OCI-LY7 (cell line): Measurements from ENCODE around the gene IGFBP2. TPM values are rescaled to one million over a fixed set of nuclear protein-coding genes. Genes with fewer than 3 reads are reported as not detected.

Source experiments
- BruUV-seq: library from RNA; stranded (reverse); fragments of 400-500 nt; replicated peaks from 2 replicates; lab custom pipeline; 2021; lab: Mats Ljungman, UMichigan
- CTCF ChIA-PET: fragments of 300-600 bp; sonication (Branson Sonifier 250); formaldehyde crosslinking; loops from one replicate; lab custom pipeline; 2022; ENCODE audit warnings: antibody characterized with exemption; ENCODE audit not compliant: unreplicated experiment; lab: Charles Lee
- POLR2A ChIA-PET: fragments of 300-600 bp; sonication (Branson Sonifier 250); formaldehyde crosslinking; loops from one replicate; lab custom pipeline; 2022; ENCODE audit warnings: antibody characterized with exemption; lab: Charles Lee
- DNase-seq: peaks from one replicate; pipeline ENCODE4 v3.0.0-alpha.2; 2015; ENCODE audit warnings: low spot score
- H2AFZ ChIP-seq: fragments of 200-600 bp; sonication (generic), shearing (Covaris generic); 2 replicates; pipeline ENCODE4 v1.6.1; 2014; ENCODE audit warnings: mild to moderate bottlenecking, antibody characterized with exemption, low read length, moderate library complexity
- H3K27ac ChIP-seq: fragments of 200-600 bp; sonication (generic); 2 replicates; pipeline ENCODE4 v1.5.1; 2014; ENCODE audit warnings: mixed run types, low read depth, mild to moderate bottlenecking, moderate library complexity, low read length, inconsistent platforms; ENCODE audit not compliant: poor library complexity, severe bottlenecking
- H3K36me3 ChIP-seq: fragments of 200-600 bp; sonication (generic); 2 replicates; pipeline ENCODE4 v1.6.1; 2014; ENCODE audit warnings: mild to moderate bottlenecking, antibody characterized with exemption, low read length, moderate library complexity, mixed read lengths; ENCODE audit not compliant: insufficient read depth
- H3K4me1 ChIP-seq: fragments of 200-600 bp; sonication (generic); 2 replicates; pipeline ENCODE4 v1.5.1; 2014; ENCODE audit warnings: mild to moderate bottlenecking, low read length; ENCODE audit not compliant: insufficient read depth, poor library complexity, severe bottlenecking
- H3K4me2 ChIP-seq: fragments of 200-600 bp; sonication (generic); 2 replicates; pipeline ENCODE4 v1.6.1; 2014; ENCODE audit warnings: mild to moderate bottlenecking, low read length
- H3K4me3 ChIP-seq: fragments of 200-600 bp; sonication (generic); 2 replicates; pipeline ENCODE4 v1.5.1; 2014; ENCODE audit warnings: mild to moderate bottlenecking, low read depth, low read length; ENCODE audit not compliant: poor library complexity, severe bottlenecking
- H3K79me2 ChIP-seq: fragments of 200-600 bp; sonication (generic); 2 replicates; pipeline ENCODE4 v1.6.1; 2016; ENCODE audit warnings: low read depth, mild to moderate bottlenecking, low read length, moderate library complexity, mixed read lengths; ENCODE audit not compliant: insufficient read depth
- H3K9me2 ChIP-seq: fragments of 200-600 bp; sonication (generic); 2 replicates; pipeline ENCODE4 v1.6.1; 2016; ENCODE audit warnings: mild to moderate bottlenecking, low read length, mixed read lengths; ENCODE audit not compliant: insufficient read depth
- H3K9me3 ChIP-seq: fragments of 200-600 bp; sonication (generic); 2 replicates; pipeline ENCODE4 v1.6.1; 2014; ENCODE audit warnings: mild to moderate bottlenecking, mixed run types, low read length, mixed read lengths
- H4K20me1 ChIP-seq: fragments of 200-600 bp; sonication (generic); 2 replicates; pipeline ENCODE4 v1.6.1; 2014; ENCODE audit warnings: mild to moderate bottlenecking, antibody characterized with exemption, low read length, moderate library complexity, mixed read lengths; ENCODE audit not compliant: insufficient read depth
- EZH2phosphoT487 ChIP-seq: fragments of 200-600 bp; sonication (generic); IDR thresholded peaks from 2 replicates; pipeline ENCODE4 v1.6.1; 2018; ENCODE audit warnings: low read depth, borderline replicate concordance, mild to moderate bottlenecking, mixed run types, antibody characterized with exemption, low read length, moderate library complexity, mixed read lengths
- intact Hi-C: fragments of 100-400 bp; cut with micrococcal nuclease; formaldehyde crosslinking; loops from one replicate; pipeline ENCODE4 v1.10.0; 2022; ENCODE audit not compliant: unreplicated experiment
- total RNA-seq, 2 experiments: library from RNA; depleted of rRNA in 1 of 2; stranded (reverse); fragments of >200 nt in 1 of 2; shearing (Covaris generic) in 1 of 2; gene quantifications; 2 replicates each; pipeline ENCODE4 v1.2.3, GENCODE V29; 2014 to 2022
- TF ChIP-seq, protein P1 (sequence below): fragments of 200-600 bp; sonication (generic); conservative IDR thresholded peaks from 2 replicates; pipeline ENCODE4 v1.5.1; 2014; ENCODE audit warnings: mild to moderate bottlenecking, antibody characterized with exemption, low read length, moderate library complexity, mixed read lengths

IGFBP2 gene
- total RNA-seq, 2 experiments from 2014 or later = 0.66 TPM; not detected in 1

- CTCF ChIA-PET = no interaction called here
- intact Hi-C loops = no loop called here
Observed at GRCh38 chr2:216657980-216658379, 24.8 kb downstream of the IGFBP2 start.

DNA sequence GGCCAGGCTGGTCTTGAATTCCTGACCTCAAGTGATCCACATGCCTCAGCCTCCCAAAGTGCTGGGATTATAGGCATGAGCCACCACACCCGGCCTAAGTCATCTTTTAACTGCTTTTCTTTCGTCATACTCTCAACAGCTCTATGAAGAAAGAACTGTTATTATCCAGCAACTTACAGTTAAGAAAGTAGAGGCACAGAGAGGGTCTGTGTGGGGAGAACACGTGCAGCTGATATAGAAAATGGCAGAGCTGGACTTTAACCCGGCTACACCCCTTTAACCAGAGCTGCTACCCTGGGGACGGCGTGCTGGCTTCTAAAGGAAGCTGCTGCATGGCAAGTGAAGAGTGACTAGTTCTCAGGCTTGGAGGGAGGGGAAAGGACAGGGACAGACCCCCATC, 25.5 kb downstream of the IGFBP2 start:
- ChIA-PET POLR2A (interaction anchor here (0.6 to 1.0 kb wide), 2 partner anchors 132 to 154 kb away, joined by 3 to 4 read pairs; no protein-coding TSS in a partner anchor), CTCF (no interaction called here)
- Histone ChIP-seq H3K4me3 (no peak overlapping the region), H3K9me3 (no peaks in the 10 kb centered on the region), H3K4me2 (no peak overlapping the region), H3K79me2 (no peaks in the 10 kb centered on the region), H3K36me3 (no peaks in the 10 kb centered on the region), H4K20me1 (no peaks in the 10 kb centered on the region), H3K9me2 (no peaks in the 10 kb centered on the region), H2AFZ (no peak overlapping the region), H3K4me1 (no peaks in the 10 kb centered on the region), H3K27ac (no peak overlapping the region)
- no peak for DNase-seq
- intact Hi-C loops = no loop called here
- no peak for TF ChIP-seq EZH2phosphoT487
- TF ChIP-seq, protein P1, sequence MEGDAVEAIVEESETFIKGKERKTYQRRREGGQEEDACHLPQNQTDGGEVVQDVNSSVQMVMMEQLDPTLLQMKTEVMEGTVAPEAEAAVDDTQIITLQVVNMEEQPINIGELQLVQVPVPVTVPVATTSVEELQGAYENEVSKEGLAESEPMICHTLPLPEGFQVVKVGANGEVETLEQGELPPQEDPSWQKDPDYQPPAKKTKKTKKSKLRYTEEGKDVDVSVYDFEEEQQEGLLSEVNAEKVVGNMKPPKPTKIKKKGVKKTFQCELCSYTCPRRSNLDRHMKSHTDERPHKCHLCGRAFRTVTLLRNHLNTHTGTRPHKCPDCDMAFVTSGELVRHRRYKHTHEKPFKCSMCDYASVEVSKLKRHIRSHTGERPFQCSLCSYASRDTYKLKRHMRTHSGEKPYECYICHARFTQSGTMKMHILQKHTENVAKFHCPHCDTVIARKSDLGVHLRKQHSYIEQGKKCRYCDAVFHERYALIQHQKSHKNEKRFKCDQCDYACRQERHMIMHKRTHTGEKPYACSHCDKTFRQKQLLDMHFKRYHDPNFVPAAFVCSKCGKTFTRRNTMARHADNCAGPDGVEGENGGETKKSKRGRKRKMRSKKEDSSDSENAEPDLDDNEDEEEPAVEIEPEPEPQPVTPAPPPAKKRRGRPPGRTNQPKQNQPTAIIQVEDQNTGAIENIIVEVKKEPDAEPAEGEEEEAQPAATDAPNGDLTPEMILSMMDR = no peak
- no TSS peak for BruUV-seq

More at GRCh38 chr2:216657980-216658379, 24.8 kb downstream of the IGFBP2 start:
- H3K4me1 ChIP-seq = no peaks in the 10 kb centered on the region
- no peaks in the 10 kb centered on the region for H3K79me2 ChIP-seq
- no peaks in the 10 kb centered on the region for H3K36me3 ChIP-seq
- DNase-seq = no peak
- no peak for TF ChIP-seq EZH2phosphoT487
- TF ChIP-seq, protein P1 = no peak
- H3K4me3 ChIP-seq = no peak overlapping the region
- H3K9me3 ChIP-seq = no peaks in the 10 kb centered on the region
- H3K9me2 ChIP-seq = no peaks in the 10 kb centered on the region
- no TSS peak for BruUV-seq
- no peak overlapping the region for H2AFZ ChIP-seq
- H3K27ac ChIP-seq = no peak overlapping the region
- H3K4me2 ChIP-seq = no peak overlapping the region
- H4K20me1 ChIP-seq = no peaks in the 10 kb centered on the region
- POLR2A ChIA-PET = interaction anchor here (1.0 kb wide), 1 partner anchor 132 kb away, joined by 3 read pairs; no protein-coding TSS in a partner anchor

- no peak overlapping the region for H3K27ac ChIP-seq
- no peak overlapping the region for H3K4me2 ChIP-seq
- H3K9me2 ChIP-seq = no peaks in the 10 kb centered on the region
- no peaks in the 10 kb centered on the region for H3K36me3 ChIP-seq
- TF ChIP-seq EZH2phosphoT487 = no peak
- TF ChIP-seq, protein P1 = no peak
- CTCF ChIA-PET = no interaction called here
- no peak for DNase-seq
- no peak overlapping the region for H2AFZ ChIP-seq
- H3K4me1 ChIP-seq = no peaks in the 10 kb centered on the region
- H3K9me3 ChIP-seq = no peaks in the 10 kb centered on the region
- H3K4me3 ChIP-seq = no peak overlapping the region
- no peaks in the 10 kb centered on the region for H4K20me1 ChIP-seq
- no peaks in the 10 kb centered on the region for H3K79me2 ChIP-seq
- POLR2A ChIA-PET = no interaction called here
- no TSS peak for BruUV-seq
- intact Hi-C loops = no loop called here
Observed at GRCh38 chr2:216659276-216659675, 26.1 kb downstream of the IGFBP2 start.
